WTC11 (cell line): ENCODE results near the gene PDE11A. TPM values are rescaled to one million over a fixed set of nuclear protein-coding genes. Genes with fewer than 3 reads are reported as not detected.

Source experiments
- ATAC-seq: fragments of 200-7000 bp; cut with Tn5 transposase; 2 replicates; pipeline ENCODE4 v1.10.0; 2021; ENCODE audit warnings: mild to moderate bottlenecking, moderate library complexity
- CTCF ChIA-PET: fragments of 300-600 bp; sonication (Branson Sonifier 250); formaldehyde crosslinking; loops from one replicate; lab custom pipeline; 2021; ENCODE audit warnings: antibody characterized with exemption; lab: Charles Lee
- POLR2A ChIA-PET: fragments of 350-600 bp; sonication (Branson Sonifier 250); formaldehyde crosslinking; loops from one replicate; lab custom pipeline; 2021; ENCODE audit warnings: antibody characterized with exemption; lab: Charles Lee
- DNase-seq: peaks from one replicate; pipeline ENCODE4 v3.0.0; 2021; ENCODE audit warnings: low spot score
- H3K27ac Mint-ChIP-seq: 2 replicates; pipeline ENCODE4 v1.8.0; 2021; ENCODE audit warnings: mixed read lengths
- H3K27me3 Mint-ChIP-seq: 2 replicates; pipeline ENCODE4 v1.8.0; 2021; ENCODE audit warnings: low read depth, mild to moderate bottlenecking, moderate library complexity, mixed read lengths
- H3K36me3 Mint-ChIP-seq: 2 replicates; pipeline ENCODE4 v1.8.0; 2021; ENCODE audit warnings: mixed read lengths
- H3K4me1 Mint-ChIP-seq: 2 replicates; pipeline ENCODE4 v1.8.0; 2022; ENCODE audit warnings: mixed read lengths
- H3K4me3 Mint-ChIP-seq: 2 replicates; pipeline ENCODE4 v1.8.0; 2021; ENCODE audit warnings: mild to moderate bottlenecking, moderate library complexity, mixed read lengths
- H3K9me3 Mint-ChIP-seq: 2 replicates; pipeline ENCODE4 v1.8.0; 2021; ENCODE audit warnings: mixed read lengths
- CREM ChIP-seq: sonication (generic); formaldehyde crosslinking; IDR thresholded peaks from 2 replicates; pipeline ENCODE4 v1.8.1; 2022; ENCODE audit warnings: mild to moderate bottlenecking, missing genetic modification reagents, moderate library complexity
- ESRRA ChIP-seq: sonication (generic); formaldehyde crosslinking; IDR thresholded peaks from 2 replicates; pipeline ENCODE4 v1.8.1; 2022; ENCODE audit warnings: mild to moderate bottlenecking, missing genetic modification reagents, borderline replicate concordance
- FOXK1 ChIP-seq: sonication (generic); formaldehyde crosslinking; IDR thresholded peaks from 2 replicates; pipeline ENCODE4 v1.8.0; 2022; ENCODE audit warnings: mild to moderate bottlenecking, moderate library complexity, missing genetic modification reagents
- FOXP1 ChIP-seq: sonication (generic); formaldehyde crosslinking; IDR thresholded peaks from 2 replicates; pipeline ENCODE4 v1.8.0; 2022; ENCODE audit warnings: missing genetic modification reagents, mild to moderate bottlenecking, moderate library complexity, borderline replicate concordance
- HMGA2 ChIP-seq: fragments of 250-450 bp; sonication (Bioruptor Pico); IDR thresholded peaks from 2 replicates; pipeline ENCODE4 v1.4.0; 2021; ENCODE audit warnings: mild to moderate bottlenecking, moderate library complexity
- KAT7 ChIP-seq: sonication (generic); formaldehyde crosslinking; IDR thresholded peaks from 2 replicates; pipeline ENCODE4 v1.8.1; 2023; ENCODE audit warnings: missing genetic modification reagents, mild to moderate bottlenecking, borderline replicate concordance
- MYBL2 ChIP-seq: sonication (generic); formaldehyde crosslinking; IDR thresholded peaks from 2 replicates; pipeline ENCODE4 v1.8.1; 2023; ENCODE audit warnings: mild to moderate bottlenecking, moderate library complexity, missing genetic modification reagents
- ZNF138 ChIP-seq: sonication (generic); formaldehyde crosslinking; conservative IDR thresholded peaks from 2 replicates; pipeline ENCODE4 v1.8.1; 2022; ENCODE audit warnings: mild to moderate bottlenecking, moderate library complexity, missing genetic modification reagents
- ZNF317 ChIP-seq: sonication (generic); formaldehyde crosslinking; IDR thresholded peaks from 2 replicates; pipeline ENCODE4 v1.8.1; 2023; ENCODE audit warnings: low read depth, mild to moderate bottlenecking, moderate library complexity, missing genetic modification reagents, borderline replicate concordance
- ZNF671 ChIP-seq: fragments of 250-450 bp; sonication (Bioruptor Pico); IDR thresholded peaks from 2 replicates; pipeline ENCODE4 v1.8.0; 2021; ENCODE audit warnings: mild to moderate bottlenecking
- total RNA-seq: library from RNA; stranded (reverse); gene quantifications from 3 replicates; pipeline ENCODE4 v1.2.3, GENCODE V29; 2021
- TF ChIP-seq, protein P1 (sequence below): fragments of 250-450 bp; sonication (Bioruptor Pico); IDR thresholded peaks from 2 replicates; pipeline ENCODE4 v1.8.0; 2021; ENCODE audit warnings: mild to moderate bottlenecking
- TF ChIP-seq, protein P2 (sequence below): fragments of 250-450 bp; sonication (Bioruptor Pico); IDR thresholded peaks from 2 replicates; pipeline ENCODE4 v1.9.0; 2021; ENCODE audit warnings: moderate library complexity, mild to moderate bottlenecking, inconsistent platforms, borderline replicate concordance
- TF ChIP-seq, protein P3 (sequence below): sonication (generic); formaldehyde crosslinking; IDR thresholded peaks from 2 replicates; pipeline ENCODE4 v1.8.0; 2022; ENCODE audit warnings: mild to moderate bottlenecking, missing genetic modification reagents
- TF ChIP-seq, protein P4 (sequence below): sonication (generic); formaldehyde crosslinking; IDR thresholded peaks from 2 replicates; pipeline ENCODE4 v1.8.0; 2022; ENCODE audit warnings: mild to moderate bottlenecking, missing genetic modification reagents
- TF ChIP-seq, protein P5 (sequence below): sonication (generic); formaldehyde crosslinking; IDR thresholded peaks from 2 replicates; pipeline ENCODE4 v1.8.1; 2022; ENCODE audit warnings: mild to moderate bottlenecking, missing genetic modification reagents, moderate library complexity, borderline replicate concordance
- TF ChIP-seq, protein P6 (sequence below): sonication (generic); formaldehyde crosslinking; IDR thresholded peaks from 2 replicates; pipeline ENCODE4 v1.8.0; 2022; ENCODE audit warnings: mild to moderate bottlenecking, missing genetic modification reagents
- TF ChIP-seq, protein P7 (sequence below): sonication (generic); formaldehyde crosslinking; IDR thresholded peaks from 2 replicates; pipeline ENCODE4 v1.8.1; 2022; ENCODE audit warnings: low read depth, missing genetic modification reagents, borderline replicate concordance
- TF ChIP-seq, protein P8 (sequence below): sonication (generic); formaldehyde crosslinking; IDR thresholded peaks from 2 replicates; pipeline ENCODE4 v1.8.0; 2023; ENCODE audit warnings: missing genetic modification reagents, mild to moderate bottlenecking, borderline replicate concordance

Gene PDE11A
- total RNA-seq, 1 experiment from 2014 or later = 0.13 TPM

DNA sequence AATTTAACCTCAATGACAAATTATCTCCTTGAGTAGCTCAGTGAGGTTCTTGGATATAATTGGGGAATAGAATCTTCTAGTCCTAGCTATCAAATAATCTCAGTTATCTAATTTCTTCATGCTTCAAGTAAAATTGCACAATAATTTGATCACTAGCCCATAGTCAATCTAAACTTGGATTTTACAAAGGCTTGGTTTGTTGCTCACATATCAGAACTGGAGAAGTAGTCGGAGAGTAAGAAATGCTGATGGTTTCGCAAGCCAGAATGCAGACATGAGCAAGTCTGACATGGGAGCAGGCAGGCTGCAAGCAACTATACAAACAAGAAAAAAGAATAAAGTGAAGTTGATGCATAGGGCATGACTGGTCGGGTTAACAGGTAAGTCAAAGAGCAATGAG, 11.7 kb upstream of the PDE11A start:
- no peak for DNase-seq
- Mint-ChIP-seq H3K9me3 (peaks cover 11% of the 10 kb centered on the region), H3K27ac (no peak overlapping the region), H3K27me3 (peaks cover 4% of the 10 kb centered on the region; the same call in 1 of the 2 replicates), H3K4me3 (no peak overlapping the region), H3K36me3 (peaks cover 5% of the 10 kb centered on the region; the same call in 1 of the 2 replicates), H3K4me1 (peaks cover 6% of the 10 kb centered on the region)
- ATAC-seq = no peak
- CTCF ChIA-PET = interaction anchor here (1.2 kb wide), 1 partner anchor 12 kb away, joined by 3 read pairs; no protein-coding TSS in a partner anchor
- TF ChIP-seq, protein P1, sequence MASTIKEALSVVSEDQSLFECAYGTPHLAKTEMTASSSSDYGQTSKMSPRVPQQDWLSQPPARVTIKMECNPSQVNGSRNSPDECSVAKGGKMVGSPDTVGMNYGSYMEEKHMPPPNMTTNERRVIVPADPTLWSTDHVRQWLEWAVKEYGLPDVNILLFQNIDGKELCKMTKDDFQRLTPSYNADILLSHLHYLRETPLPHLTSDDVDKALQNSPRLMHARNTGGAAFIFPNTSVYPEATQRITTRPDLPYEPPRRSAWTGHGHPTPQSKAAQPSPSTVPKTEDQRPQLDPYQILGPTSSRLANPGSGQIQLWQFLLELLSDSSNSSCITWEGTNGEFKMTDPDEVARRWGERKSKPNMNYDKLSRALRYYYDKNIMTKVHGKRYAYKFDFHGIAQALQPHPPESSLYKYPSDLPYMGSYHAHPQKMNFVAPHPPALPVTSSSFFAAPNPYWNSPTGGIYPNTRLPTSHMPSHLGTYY (CRISPR knock-in tag) = no peak
- TF ChIP-seq HMGA2 (CRISPR knock-in tag) (no peak), KAT7 (CRISPR knock-in tag) (no peak), ZNF671 (CRISPR knock-in tag) (no peak), FOXK1 (CRISPR knock-in tag) (no peak), ESRRA (CRISPR knock-in tag) (no peak), CREM (CRISPR knock-in tag) (no peak), ZNF317 (no peak), ZNF138 (CRISPR knock-in tag) (no peak), MYBL2 (CRISPR knock-in tag) (no peak), FOXP1 (CRISPR knock-in tag) (no peak)
- TF ChIP-seq, protein P2, sequence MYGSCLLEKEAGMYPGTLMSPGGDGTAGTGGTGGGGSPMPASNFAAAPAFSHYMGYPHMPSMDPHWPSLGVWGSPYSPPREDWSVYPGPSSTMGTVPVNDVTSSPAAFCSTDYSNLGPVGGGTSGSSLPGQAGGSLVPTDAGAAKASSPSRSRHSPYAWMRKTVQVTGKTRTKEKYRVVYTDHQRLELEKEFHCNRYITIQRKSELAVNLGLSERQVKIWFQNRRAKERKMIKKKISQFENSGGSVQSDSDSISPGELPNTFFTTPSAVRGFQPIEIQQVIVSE = no peak
- TF ChIP-seq, protein P3, sequence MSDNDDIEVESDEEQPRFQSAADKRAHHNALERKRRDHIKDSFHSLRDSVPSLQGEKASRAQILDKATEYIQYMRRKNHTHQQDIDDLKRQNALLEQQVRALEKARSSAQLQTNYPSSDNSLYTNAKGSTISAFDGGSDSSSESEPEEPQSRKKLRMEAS (CRISPR knock-in tag) = no peak
- TF ChIP-seq, protein P4, sequence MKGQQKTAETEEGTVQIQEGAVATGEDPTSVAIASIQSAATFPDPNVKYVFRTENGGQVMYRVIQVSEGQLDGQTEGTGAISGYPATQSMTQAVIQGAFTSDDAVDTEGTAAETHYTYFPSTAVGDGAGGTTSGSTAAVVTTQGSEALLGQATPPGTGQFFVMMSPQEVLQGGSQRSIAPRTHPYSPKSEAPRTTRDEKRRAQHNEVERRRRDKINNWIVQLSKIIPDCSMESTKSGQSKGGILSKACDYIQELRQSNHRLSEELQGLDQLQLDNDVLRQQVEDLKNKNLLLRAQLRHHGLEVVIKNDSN (CRISPR knock-in tag) = no peak
- TF ChIP-seq, protein P5, sequence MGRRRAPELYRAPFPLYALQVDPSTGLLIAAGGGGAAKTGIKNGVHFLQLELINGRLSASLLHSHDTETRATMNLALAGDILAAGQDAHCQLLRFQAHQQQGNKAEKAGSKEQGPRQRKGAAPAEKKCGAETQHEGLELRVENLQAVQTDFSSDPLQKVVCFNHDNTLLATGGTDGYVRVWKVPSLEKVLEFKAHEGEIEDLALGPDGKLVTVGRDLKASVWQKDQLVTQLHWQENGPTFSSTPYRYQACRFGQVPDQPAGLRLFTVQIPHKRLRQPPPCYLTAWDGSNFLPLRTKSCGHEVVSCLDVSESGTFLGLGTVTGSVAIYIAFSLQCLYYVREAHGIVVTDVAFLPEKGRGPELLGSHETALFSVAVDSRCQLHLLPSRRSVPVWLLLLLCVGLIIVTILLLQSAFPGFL = no peak
- TF ChIP-seq, protein P6, sequence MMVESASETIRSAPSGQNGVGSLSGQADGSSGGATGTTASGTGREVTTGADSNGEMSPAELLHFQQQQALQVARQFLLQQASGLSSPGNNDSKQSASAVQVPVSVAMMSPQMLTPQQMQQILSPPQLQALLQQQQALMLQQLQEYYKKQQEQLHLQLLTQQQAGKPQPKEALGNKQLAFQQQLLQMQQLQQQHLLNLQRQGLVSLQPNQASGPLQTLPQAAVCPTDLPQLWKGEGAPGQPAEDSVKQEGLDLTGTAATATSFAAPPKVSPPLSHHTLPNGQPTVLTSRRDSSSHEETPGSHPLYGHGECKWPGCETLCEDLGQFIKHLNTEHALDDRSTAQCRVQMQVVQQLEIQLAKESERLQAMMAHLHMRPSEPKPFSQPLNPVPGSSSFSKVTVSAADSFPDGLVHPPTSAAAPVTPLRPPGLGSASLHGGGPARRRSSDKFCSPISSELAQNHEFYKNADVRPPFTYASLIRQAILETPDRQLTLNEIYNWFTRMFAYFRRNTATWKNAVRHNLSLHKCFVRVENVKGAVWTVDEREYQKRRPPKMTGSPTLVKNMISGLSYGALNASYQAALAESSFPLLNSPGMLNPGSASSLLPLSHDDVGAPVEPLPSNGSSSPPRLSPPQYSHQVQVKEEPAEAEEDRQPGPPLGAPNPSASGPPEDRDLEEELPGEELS = no peak
- TF ChIP-seq, protein P7, sequence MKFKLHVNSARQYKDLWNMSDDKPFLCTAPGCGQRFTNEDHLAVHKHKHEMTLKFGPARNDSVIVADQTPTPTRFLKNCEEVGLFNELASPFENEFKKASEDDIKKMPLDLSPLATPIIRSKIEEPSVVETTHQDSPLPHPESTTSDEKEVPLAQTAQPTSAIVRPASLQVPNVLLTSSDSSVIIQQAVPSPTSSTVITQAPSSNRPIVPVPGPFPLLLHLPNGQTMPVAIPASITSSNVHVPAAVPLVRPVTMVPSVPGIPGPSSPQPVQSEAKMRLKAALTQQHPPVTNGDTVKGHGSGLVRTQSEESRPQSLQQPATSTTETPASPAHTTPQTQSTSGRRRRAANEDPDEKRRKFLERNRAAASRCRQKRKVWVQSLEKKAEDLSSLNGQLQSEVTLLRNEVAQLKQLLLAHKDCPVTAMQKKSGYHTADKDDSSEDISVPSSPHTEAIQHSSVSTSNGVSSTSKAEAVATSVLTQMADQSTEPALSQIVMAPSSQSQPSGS (CRISPR knock-in tag) = no peak
- TF ChIP-seq, protein P8, sequence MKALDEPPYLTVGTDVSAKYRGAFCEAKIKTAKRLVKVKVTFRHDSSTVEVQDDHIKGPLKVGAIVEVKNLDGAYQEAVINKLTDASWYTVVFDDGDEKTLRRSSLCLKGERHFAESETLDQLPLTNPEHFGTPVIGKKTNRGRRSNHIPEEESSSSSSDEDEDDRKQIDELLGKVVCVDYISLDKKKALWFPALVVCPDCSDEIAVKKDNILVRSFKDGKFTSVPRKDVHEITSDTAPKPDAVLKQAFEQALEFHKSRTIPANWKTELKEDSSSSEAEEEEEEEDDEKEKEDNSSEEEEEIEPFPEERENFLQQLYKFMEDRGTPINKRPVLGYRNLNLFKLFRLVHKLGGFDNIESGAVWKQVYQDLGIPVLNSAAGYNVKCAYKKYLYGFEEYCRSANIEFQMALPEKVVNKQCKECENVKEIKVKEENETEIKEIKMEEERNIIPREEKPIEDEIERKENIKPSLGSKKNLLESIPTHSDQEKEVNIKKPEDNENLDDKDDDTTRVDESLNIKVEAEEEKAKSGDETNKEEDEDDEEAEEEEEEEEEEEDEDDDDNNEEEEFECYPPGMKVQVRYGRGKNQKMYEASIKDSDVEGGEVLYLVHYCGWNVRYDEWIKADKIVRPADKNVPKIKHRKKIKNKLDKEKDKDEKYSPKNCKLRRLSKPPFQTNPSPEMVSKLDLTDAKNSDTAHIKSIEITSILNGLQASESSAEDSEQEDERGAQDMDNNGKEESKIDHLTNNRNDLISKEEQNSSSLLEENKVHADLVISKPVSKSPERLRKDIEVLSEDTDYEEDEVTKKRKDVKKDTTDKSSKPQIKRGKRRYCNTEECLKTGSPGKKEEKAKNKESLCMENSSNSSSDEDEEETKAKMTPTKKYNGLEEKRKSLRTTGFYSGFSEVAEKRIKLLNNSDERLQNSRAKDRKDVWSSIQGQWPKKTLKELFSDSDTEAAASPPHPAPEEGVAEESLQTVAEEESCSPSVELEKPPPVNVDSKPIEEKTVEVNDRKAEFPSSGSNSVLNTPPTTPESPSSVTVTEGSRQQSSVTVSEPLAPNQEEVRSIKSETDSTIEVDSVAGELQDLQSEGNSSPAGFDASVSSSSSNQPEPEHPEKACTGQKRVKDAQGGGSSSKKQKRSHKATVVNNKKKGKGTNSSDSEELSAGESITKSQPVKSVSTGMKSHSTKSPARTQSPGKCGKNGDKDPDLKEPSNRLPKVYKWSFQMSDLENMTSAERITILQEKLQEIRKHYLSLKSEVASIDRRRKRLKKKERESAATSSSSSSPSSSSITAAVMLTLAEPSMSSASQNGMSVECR (CRISPR knock-in tag) = no peak
- POLR2A ChIA-PET = no interaction called here
